GM12878 (cell line): Measurements from ENCODE around the gene TCTN1.

Experiments used
- CTCF ChIP-seq, 3 experiments: IDR thresholded peaks in 2 of 3; conservative IDR thresholded peaks in 1 of 3; 2 replicates each; pipeline ENCODE4 v1.5.1; 2011; ENCODE audit warnings: low read depth in 3 of 3, low read length in 3 of 3, mild to moderate bottlenecking in 3 of 3, control low read depth in 2 of 3, moderate library complexity in 2 of 3, inconsistent platforms in 1 of 3, mixed read lengths in 1 of 3; ENCODE audit not compliant: control insufficient read depth in 2 of 3, insufficient read depth in 1 of 3; ENCODE audit errors: extremely low read depth in 1 of 3
- POLR2A ChIP-seq: IDR thresholded peaks from 2 replicates; pipeline ENCODE4 v1.6.1; 2011; ENCODE audit warnings: low read depth, mild to moderate bottlenecking, low read length
- SIN3A ChIP-seq: IDR thresholded peaks from 2 replicates; pipeline ENCODE4 v1.6.1; 2012; ENCODE audit warnings: low read depth, low read length, improper control_type of control experiment

DNA sequence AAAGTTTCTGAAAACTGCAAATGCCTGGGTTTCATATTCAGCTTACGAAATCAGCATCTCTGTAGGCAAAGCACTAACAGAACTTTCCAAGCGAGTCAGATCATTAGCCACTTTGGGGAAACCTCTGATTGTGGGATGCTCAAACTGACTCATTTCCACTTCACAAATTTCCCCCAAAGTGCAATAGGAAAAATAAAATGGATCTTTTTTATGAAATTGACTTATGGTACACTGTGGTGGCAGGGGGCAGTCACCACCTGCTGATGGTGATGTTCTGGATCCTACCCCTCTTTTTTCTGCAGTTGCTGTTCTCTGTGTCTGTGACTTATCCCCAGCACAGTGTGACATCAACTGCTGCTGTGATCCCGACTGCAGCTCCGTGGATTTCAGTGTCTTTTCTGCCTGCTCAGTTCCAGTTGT is 5.6 kb downstream of the TCTN1 start:
- TF ChIP-seq CTCF (IDR thresholded peaks at IDR 0.05 in 2 of 3, conservative IDR thresholded peaks at IDR 0.05 in 1 of 3; ENCODE audit: control insufficient read depth in 2 of 3, extremely low read depth in 1 of 3, insufficient read depth in 1 of 3, low read depth in 3 of 3, low read length in 3 of 3) (peak; percentile 40 to 81 (median 46); a peak in 5 of 6 replicates), SIN3A (no peak), POLR2A (no peak)
